ENCODE measurements around the gene C3orf85. TPM values are rescaled to one million over a fixed set of nuclear protein-coding genes. Genes with fewer than 3 reads are reported as not detected.
"Not testable (repeated sequence)": the region's sequence is repeated elsewhere in the genome, so short reads cannot be mapped to it uniquely, and the experiment has no call there.

The C3orf85 gene, protein sequence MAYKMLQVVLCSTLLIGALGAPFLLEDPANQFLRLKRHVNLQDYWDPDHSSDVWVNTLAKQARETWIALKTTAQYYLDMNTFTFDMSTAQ
- not detected for total RNA-seq
- long read RNA-seq, result 0 reads

DNA sequence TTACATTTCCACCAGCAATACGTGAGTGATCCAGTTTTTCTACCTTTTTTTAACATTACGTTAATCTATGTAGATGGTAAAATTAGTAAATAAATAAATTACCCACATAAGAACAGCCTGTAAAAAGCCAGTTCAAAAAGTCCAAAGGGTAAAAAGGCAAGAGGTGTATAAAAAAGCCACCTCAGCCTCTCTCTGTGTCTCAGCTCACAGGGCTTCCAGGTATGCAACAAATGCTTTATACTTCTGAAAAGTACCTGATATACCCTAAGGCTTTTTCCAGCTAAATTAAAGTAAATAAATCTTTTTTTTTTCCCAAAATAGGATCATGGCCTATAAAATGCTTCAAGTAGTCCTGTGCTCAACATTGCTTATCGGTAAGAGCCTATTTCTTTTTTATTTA lies at the start of gene C3orf85:
Gene C3orf85 (plus strand): TSS at position 197 of the 400 bp plus-strand sequence. CDS start 129 bp downstream, at position 326.
- no peak for ATAC-seq
- intact Hi-C loops (cut with micrococcal nuclease), result no loop called here
- DNase-seq, result no peak

GRCh38 chr3:109089265-109089664 lies 47.3 kb upstream of the C3orf85 start:
- DNase-seq (no peak), ATAC-seq (no peak)
- intact Hi-C loops (cut with micrococcal nuclease), result loop anchor here (10.0 kb wide), 1 partner anchor 54 kb away; no protein-coding TSS in a partner anchor

DNA sequence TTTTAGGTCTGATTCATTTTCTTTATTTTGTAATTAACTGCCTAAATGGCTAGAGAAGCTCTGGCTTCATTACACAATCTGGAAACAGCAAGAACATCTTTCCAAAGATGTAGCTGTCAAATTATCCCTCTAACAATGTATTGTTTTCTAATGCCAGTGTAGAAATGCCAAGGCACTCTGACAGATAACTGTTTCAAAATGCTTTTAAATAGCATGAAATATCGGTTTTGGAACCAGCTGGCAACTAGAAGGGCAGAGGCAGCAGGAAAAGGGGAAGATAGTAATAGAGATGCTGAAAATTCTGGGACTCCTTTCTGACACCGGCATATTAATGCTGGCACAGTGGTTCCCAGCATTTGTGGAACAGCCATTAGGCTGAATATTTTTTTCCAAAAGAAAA lies 44.7 kb upstream of the C3orf85 start:
- intact Hi-C loops (cut with micrococcal nuclease), result no loop called here
- DNase-seq, result no peak
- ATAC-seq, result no peak

- intact Hi-C loops (cut with micrococcal nuclease), result no loop called here
- no peak for DNase-seq
- ATAC-seq, result no peak
These were observed 43.0 kb upstream of the C3orf85 start for GRCh38 chr3:109093561-109093960.

- intact Hi-C loops (cut with micrococcal nuclease), result no loop called here
- no peak for DNase-seq
- ATAC-seq, result no peak
These were observed 41.4 kb upstream of the C3orf85 start for GRCh38 chr3:109095166-109095565.

GRCh38 chr3:109098079-109098644 lies 38.4 kb upstream of the C3orf85 start:
- ATAC-seq (no peak), DNase-seq (no peak)
- intact Hi-C loops (cut with micrococcal nuclease), result no loop called here

DNA sequence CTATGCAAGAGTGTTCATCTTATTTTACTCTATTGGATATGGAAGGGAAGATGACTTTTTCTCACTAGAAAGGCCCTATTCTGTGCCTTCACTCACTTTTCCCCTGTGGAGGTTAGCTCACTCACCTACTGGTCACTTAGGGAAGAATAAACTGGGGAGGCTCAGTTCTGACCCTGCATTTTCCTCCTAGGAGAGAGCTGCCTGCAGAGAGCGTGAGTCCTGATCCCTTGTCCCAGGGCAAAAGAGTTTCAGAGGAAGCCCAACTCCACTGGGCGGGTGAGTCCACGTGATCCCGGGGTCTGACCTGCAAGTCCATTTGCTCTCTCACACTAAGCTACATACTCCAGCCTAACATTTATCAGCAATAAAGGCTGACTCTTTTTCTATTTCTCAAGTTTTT lies 26.9 kb upstream of the C3orf85 start:
- intact Hi-C loops (cut with micrococcal nuclease), result no loop called here
- ATAC-seq, result no peak

GRCh38 chr3:109112946-109113760 lies 23.4 kb upstream of the C3orf85 start:
- ATAC-seq, result no peak
- DNase-seq, result no peak

More for the DNA sequence above, 26.9 kb upstream of the C3orf85 start:
- DNase-seq, result no peak

GRCh38 chr3:109114746-109115145 lies 21.8 kb upstream of the C3orf85 start:
- ATAC-seq (no peak), DNase-seq (no peak)
- intact Hi-C loops (cut with micrococcal nuclease), result no loop called here

More at GRCh38 chr3:109112946-109113760, 23.4 kb upstream of the C3orf85 start:
- intact Hi-C loops (cut with micrococcal nuclease), result no loop called here

GRCh38 chr3:109115451-109115850 lies 21.1 kb upstream of the C3orf85 start:
- no peak for DNase-seq
- intact Hi-C loops (cut with micrococcal nuclease), result no loop called here
- ATAC-seq, result no peak

- DNase-seq (no peak), ATAC-seq (no peak)
- intact Hi-C loops (cut with micrococcal nuclease), result no loop called here
These were observed 20.5 kb upstream of the C3orf85 start for GRCh38 chr3:109116031-109116430.

DNA sequence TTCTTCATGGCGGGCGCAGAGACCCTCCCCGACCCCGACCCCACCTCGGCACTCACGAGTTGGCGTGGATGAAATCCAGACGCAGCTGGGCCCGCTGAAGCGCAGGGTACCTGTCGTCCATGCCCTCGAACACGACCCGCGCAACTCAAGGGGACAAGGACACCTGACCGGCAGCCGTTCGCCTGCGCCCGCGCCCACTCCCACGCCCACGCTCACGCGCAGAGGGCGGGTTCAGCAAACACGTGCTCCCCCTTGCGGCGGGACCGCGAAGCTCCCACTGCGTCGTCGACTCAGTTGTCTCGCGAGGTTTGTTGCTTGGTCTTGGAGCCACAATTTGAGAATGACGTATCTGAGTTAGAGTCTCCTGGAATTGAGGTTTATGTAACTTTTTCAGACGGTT lies 18.6 kb upstream of the C3orf85 start, which contains the start of gene MORC1:
Gene MORC1 (minus strand): TSS at position 196 of the 400 bp plus-strand sequence. CDS start 75 bp downstream, at position 121.
- no peak for ATAC-seq
- intact Hi-C loops (cut with micrococcal nuclease), result no loop called here
- no peak for DNase-seq

DNA sequence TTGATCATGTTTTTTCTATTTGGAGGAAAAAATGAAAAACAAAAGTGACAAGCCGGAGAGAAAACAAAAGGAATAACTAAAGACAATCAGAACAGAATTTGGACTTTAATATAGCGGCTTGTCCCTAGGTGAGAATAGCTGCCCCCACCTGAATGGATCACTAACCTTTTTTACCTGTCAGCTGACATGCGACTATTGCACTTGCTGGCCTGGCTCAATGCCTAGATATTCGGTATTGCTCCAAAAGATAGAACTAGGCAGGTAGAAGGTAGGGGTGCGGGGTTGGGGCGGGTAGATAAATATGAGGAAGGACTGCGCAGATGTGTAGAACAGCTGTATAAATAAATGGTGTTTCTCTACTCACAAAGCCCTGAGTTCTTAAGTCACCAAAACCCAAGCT lies 17.9 kb upstream of the C3orf85 start:
- intact Hi-C loops (cut with micrococcal nuclease), result no loop called here
- DNase-seq, result no peak
- no peak for ATAC-seq

DNA sequence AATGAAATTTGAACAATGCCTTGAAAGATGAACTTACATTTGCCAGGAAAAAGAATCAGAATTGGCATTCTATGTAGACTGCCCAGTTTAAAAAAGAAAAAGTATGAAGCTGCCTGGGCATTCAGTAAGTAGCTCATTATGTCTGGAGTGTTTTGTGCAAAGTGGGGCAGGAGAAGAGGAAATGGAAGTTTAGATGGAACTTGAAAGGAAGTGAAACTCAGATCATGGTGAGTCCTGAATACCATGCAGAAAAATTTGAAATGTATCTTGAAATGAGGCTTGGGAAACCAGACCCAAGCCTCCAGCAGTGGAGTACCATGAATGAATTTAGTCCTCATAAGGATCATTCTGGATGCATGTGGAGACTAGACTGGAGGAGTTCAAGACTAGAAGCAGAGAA lies 13.8 kb upstream of the C3orf85 start:
- intact Hi-C loops (cut with micrococcal nuclease), result no loop called here
- no peak for ATAC-seq

DNA sequence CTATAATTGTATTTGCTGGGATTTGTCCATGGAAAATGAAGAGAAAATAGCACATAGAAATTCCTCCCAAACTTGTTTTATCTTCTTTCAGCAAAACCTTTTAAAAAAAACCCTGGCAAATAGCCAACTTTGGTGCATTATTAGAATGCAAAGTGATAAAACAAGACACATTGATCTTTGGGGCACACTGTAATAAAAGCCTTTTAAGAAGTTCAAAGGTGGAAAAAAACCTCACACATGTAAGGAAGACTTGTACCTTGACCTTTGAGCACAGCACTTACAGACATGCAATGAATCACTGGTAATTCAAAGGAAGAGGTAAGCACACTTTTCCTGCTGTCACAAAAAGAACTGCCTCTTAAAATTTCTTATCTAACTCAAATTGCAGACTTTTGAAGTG lies 10.6 kb upstream of the C3orf85 start:
- ATAC-seq (no peak), DNase-seq (no peak)
- intact Hi-C loops (cut with micrococcal nuclease), result no loop called here

More for the DNA sequence above, 13.8 kb upstream of the C3orf85 start:
- no peak for DNase-seq

GRCh38 chr3:109127553-109127952 lies 9.0 kb upstream of the C3orf85 start:
- DNase-seq (no peak), ATAC-seq (no peak)
- intact Hi-C loops (cut with micrococcal nuclease), result no loop called here

GRCh38 chr3:109131276-109131675 lies 5.2 kb upstream of the C3orf85 start:
- intact Hi-C loops (cut with micrococcal nuclease), result no loop called here
- DNase-seq (no peak), ATAC-seq (no peak)

DNA sequence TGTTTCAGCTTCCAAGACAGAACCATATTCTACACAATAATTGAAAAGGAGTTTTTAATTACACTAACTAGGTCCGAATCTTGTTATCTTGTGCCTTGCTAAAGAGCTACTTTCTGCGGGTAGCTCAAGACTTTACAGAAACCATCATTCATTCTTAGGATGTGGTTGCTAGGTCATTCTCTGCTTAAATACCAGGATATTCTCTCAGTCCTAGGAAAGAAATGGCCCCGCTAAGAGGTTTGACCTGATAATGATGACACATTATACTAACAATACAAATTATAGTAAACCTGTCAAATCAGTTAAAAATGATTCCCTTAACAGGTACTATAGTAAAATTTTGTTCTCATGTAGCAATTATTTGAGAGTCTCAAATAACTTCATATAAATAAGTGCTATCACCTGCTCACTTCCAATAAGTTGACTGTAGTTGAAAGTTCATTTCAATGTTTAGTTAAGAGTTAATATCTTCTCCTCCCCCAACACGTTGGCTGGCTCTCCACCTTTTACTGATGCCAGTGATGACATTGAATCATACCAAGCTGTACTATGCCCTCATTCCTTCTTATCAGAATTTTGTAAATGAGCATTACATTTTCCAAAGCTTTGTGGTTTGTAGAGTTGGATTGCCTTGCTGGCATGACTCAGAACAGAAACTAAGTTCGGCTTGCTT lies 3.6 kb upstream of the C3orf85 start:
- ATAC-seq (no peak), DNase-seq (no peak)
- intact Hi-C loops (cut with micrococcal nuclease), result no loop called here

- ATAC-seq; intact Hi-C loops (cut with micrococcal nuclease); DNase-seq: not testable (repeated sequence)
These were observed 3.1 kb upstream of the C3orf85 start for GRCh38 chr3:109133474-109133816.

GRCh38 chr3:109137761-109138160 lies 1.2 kb downstream of the C3orf85 start:
- ATAC-seq (no peak), DNase-seq (no peak)
- intact Hi-C loops (cut with micrococcal nuclease), result no loop called here
